Loucy (cell line): ENCODE measurements around the gene RPS19.

ENCODE experiments used
- H2AFZ ChIP-seq: fragments of 200-600 bp; sonication (generic); 2 replicates; pipeline ENCODE4 v1.6.0; 2016; ENCODE audit warnings: antibody characterized with exemption, mild to moderate bottlenecking, low read length, moderate library complexity
- H3F3A ChIP-seq: fragments of 200-600 bp; 2 replicates; pipeline ENCODE4 v1.6.0; 2016; ENCODE audit warnings: antibody characterized with exemption, low read depth, mild to moderate bottlenecking
- H3K27me3 ChIP-seq: fragments of 200-600 bp; sonication (generic); 2 replicates; pipeline ENCODE4 v1.6.1; 2014; ENCODE audit warnings: low read length, mild to moderate bottlenecking; ENCODE audit not compliant: insufficient read depth, poor library complexity, severe bottlenecking
- H3K36me3 ChIP-seq: fragments of 200-600 bp; sonication (generic); 2 replicates; pipeline ENCODE4 v1.6.1; 2016; ENCODE audit warnings: low read length; ENCODE audit not compliant: insufficient read depth
- H3K4me1 ChIP-seq: fragments of 200-600 bp; sonication (generic); 2 replicates; pipeline ENCODE4 v1.5.1; 2014; ENCODE audit warnings: low read length, mild to moderate bottlenecking; ENCODE audit not compliant: insufficient read depth, poor library complexity, severe bottlenecking
- H3K4me2 ChIP-seq: fragments of 200-600 bp; sonication (generic); 2 replicates; pipeline ENCODE4 v1.6.0; 2014; ENCODE audit warnings: antibody characterized with exemption, low read length, low read depth, mild to moderate bottlenecking; ENCODE audit not compliant: poor library complexity, severe bottlenecking
- H3K4me3 ChIP-seq: fragments of 200-600 bp; sonication (generic); 2 replicates; pipeline ENCODE4 v1.5.1; 2014; ENCODE audit warnings: low read length, mild to moderate bottlenecking, mixed read lengths; ENCODE audit not compliant: poor library complexity, severe bottlenecking
- H3K79me2 ChIP-seq: fragments of 200-600 bp; sonication (generic); 2 replicates; pipeline ENCODE4 v1.6.1; 2014; ENCODE audit warnings: low read length; ENCODE audit not compliant: insufficient read depth
- H3K9ac ChIP-seq: fragments of 200-600 bp; sonication (generic); 2 replicates; pipeline ENCODE4 v1.6.0; 2014; ENCODE audit warnings: mild to moderate bottlenecking, low read depth, low read length, moderate library complexity; ENCODE audit not compliant: poor library complexity, severe bottlenecking
- H3K9me2 ChIP-seq: fragments of 200-600 bp; sonication (generic); replicated peaks from 2 replicates; pipeline ENCODE4 v1.6.1; 2016; ENCODE audit warnings: low read depth, low read length, mixed read lengths
- H3K9me3 ChIP-seq: fragments of 200-600 bp; sonication (generic); 2 replicates; pipeline ENCODE4 v1.6.1; 2014; ENCODE audit warnings: mild to moderate bottlenecking, antibody characterized with exemption, low read length, low read depth; ENCODE audit not compliant: insufficient read depth
- H4K20me1 ChIP-seq: fragments of 200-600 bp; sonication (generic); 2 replicates; pipeline ENCODE4 v1.6.0; 2014; ENCODE audit warnings: antibody characterized with exemption, low read length, mild to moderate bottlenecking; ENCODE audit not compliant: insufficient read depth, poor library complexity, severe bottlenecking
- EZH2phosphoT487 ChIP-seq: fragments of 200-600 bp; IDR thresholded peaks from 2 replicates; pipeline ENCODE4 v1.6.1; 2018; ENCODE audit warnings: antibody characterized with exemption, mild to moderate bottlenecking, moderate library complexity, borderline replicate concordance
- TF ChIP-seq, protein P1 (sequence below): fragments of 200-600 bp; sonication (generic); conservative IDR thresholded peaks from 2 replicates; pipeline ENCODE4 v1.5.1; 2014; ENCODE audit warnings: mild to moderate bottlenecking, antibody characterized with exemption, low read length

RPS19 gene

DNA sequence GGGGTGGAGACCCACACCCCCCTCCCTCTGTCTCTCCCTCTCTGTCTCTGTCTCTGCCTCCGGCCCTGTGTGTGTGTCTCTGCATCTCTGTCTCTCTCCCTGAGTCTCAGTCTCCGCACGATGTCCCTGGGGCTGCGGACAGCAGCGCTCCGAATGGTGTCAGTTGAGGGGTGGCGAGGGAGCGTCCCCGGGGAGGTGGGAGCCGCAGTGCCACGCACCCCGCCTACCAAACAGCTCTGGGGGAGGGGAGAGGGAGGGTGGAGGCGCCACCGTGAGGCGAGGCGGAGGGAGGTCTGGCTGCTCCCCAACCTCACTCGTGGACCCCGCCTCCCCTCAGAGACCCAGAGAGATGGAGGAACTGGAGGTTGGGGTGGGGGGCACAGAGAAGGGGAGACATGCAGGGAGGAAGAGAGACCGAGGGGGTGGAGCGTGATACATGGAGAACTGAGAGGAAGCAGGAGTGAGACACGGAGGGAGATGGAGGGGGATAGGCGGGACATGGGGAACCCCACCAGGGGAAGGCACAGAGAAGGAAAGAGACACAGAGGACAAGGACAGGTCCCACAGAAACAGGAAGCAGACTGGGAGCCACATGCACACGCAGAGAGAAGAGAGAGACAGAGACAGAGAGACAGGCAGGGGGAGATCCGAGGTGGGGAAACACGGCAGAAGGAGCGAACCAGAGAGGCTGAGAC is 61.0 kb downstream of the RPS19 start:
- Histone ChIP-seq H3K4me1 (no peaks in the 10 kb centered on the region), H3K9me2 (no peaks in the 10 kb centered on the region), H3K27me3 (no peaks in the 10 kb centered on the region), H3K9ac (no peak overlapping the region), H2AFZ (no peak overlapping the region), H3K4me2 (no peak overlapping the region), H4K20me1 (no peaks in the 10 kb centered on the region), H3K4me3 (no peak overlapping the region), H3K9me3 (no peaks in the 10 kb centered on the region), H3K36me3 (no peaks in the 10 kb centered on the region), H3F3A (no peaks in the 10 kb centered on the region), H3K79me2 (no peaks in the 10 kb centered on the region)
- TF ChIP-seq, protein P1, sequence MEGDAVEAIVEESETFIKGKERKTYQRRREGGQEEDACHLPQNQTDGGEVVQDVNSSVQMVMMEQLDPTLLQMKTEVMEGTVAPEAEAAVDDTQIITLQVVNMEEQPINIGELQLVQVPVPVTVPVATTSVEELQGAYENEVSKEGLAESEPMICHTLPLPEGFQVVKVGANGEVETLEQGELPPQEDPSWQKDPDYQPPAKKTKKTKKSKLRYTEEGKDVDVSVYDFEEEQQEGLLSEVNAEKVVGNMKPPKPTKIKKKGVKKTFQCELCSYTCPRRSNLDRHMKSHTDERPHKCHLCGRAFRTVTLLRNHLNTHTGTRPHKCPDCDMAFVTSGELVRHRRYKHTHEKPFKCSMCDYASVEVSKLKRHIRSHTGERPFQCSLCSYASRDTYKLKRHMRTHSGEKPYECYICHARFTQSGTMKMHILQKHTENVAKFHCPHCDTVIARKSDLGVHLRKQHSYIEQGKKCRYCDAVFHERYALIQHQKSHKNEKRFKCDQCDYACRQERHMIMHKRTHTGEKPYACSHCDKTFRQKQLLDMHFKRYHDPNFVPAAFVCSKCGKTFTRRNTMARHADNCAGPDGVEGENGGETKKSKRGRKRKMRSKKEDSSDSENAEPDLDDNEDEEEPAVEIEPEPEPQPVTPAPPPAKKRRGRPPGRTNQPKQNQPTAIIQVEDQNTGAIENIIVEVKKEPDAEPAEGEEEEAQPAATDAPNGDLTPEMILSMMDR: no peak
- no peak for TF ChIP-seq EZH2phosphoT487

DNA sequence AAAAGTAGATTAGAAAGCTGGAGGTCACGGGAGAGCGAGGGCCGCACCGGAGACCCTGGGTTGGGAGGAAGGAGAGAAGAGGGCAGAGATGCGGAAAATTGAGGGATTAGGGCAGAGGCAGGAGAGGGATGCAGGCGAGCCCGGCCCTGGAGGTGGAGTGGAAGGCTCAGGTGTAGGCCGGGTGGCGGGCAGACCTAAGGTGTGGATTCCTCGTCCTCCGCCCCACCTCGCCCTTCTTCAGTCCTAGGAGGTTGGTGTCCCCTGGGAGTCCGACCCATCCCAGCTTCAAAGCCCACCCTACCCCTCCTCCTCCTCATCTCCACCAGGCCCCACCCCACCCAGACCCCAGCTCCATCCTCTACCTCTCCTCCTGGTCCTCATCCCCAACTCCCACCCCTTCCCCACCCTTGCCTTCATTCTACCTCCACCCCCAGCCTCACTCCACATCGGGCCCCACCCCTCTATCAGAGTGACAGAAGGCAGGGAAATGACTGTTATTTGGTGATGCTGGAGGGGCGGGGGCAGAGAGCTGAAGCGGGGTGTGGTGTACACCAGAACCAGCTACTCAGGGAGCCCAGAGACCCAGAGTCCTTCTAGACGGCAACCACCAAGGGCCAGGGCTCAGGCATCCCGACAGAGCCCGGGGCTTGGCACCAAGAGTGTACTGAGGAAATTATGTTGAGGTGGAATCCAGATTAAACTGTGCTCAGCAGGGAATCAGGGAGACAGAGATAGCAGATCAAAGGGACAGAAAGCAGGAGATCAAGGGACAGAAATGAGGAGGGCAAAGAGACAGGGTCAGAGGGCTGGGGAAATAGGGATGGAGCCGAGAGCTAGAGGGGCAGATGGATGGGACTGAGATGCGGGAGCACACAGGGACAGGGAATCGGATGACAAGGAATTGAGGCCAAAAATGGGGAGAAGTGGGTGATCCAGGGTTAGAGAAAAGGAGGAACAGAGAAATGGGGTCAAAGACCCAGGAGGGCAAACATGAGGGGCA is 61.8 kb downstream of the RPS19 start:
- H3K9me2 ChIP-seq: no peaks in the 10 kb centered on the region
- no peak overlapping the region for H3K4me3 ChIP-seq
- no peak overlapping the region for H3K4me2 ChIP-seq
- H4K20me1 ChIP-seq: no peaks in the 10 kb centered on the region
- H3K9me3 ChIP-seq: no peaks in the 10 kb centered on the region
- no peaks in the 10 kb centered on the region for H3K36me3 ChIP-seq
- TF ChIP-seq, protein P1: no peak
- no peak for TF ChIP-seq EZH2phosphoT487
- no peaks in the 10 kb centered on the region for H3K4me1 ChIP-seq
- no peaks in the 10 kb centered on the region for H3K27me3 ChIP-seq
- no peak overlapping the region for H2AFZ ChIP-seq
- no peaks in the 10 kb centered on the region for H3K79me2 ChIP-seq
- H3K9ac ChIP-seq: no peak overlapping the region
- H3F3A ChIP-seq: no peaks in the 10 kb centered on the region
